ENCODE results near the gene TST.

TST gene

DNA sequence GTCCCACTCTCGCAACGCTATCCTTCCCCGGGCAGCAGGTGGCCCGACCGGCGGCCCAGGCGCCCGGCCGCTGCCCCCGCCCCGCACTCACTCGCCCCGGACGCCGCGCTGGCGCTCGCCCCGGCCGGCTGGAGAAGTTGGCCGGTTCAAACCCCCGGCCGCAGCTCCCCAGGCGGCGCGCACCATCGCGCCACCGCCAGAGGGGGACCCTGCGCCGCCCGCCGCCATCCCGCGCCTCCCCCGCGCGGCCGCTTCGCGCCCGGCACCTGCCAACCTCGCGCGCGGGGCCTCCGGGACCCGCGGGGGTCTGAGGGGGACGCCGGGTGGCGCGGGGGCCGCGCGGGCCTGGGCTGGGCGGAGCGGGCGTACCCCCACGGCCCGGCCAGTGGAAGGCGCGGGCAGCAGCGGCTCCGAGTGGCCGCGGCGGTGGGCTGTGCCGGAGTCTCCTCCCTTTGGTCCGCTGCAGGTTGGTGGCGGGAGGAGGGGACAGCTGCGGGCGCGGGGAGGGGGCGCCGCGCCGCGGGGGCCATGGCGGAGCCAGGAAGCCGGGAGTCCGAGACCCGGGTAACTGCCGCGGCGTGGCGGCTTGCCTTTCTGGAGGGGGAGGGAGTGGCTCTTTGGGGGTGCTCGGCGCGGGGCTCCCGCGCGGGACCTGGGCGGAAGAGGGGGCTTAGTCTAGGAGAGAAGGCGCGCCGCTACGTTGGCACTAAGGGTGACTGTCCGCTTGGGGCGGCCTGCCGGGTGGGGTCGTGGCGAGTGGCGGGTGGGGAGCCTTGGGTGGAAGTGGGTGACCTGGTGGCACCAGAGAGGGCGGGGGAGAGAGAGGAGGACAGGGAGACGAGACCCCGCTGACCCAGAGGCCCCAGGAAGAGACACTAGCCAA is at the start of gene TST, which contains the start of gene MPST:
Gene TST, minus strand, starts transcription at position 139 of the 883 bp plus-strand sequence. CDS start 715 bp downstream, outside the sequence.
Gene MPST, plus strand, starts transcription at position 434 of the 883 bp plus-strand sequence. Its CDS starts 95 bp downstream, at position 529.
- DNase-seq: peak; percentile 84

DNA sequence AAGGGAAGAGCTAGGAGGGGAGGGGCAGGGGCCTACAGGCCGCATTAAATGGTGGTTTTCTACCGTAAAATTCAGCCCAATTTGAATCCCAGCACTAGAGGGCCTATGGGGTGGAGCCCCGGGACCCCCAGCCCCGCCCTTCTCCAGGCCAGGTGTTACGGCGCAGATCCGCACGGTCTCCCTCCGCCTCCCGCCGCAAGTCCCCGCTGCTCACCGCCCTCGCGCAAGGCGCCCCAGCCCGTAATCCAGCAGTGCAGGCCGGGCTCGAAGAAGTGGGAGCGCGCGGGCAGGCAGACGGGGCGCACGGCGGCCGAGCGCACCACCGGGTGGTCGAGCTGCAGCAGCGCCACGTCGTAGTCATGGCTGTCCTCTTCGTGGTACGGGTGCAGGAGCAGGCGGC is 49.6 kb upstream of the TST start:
- no peak for DNase-seq

DNA sequence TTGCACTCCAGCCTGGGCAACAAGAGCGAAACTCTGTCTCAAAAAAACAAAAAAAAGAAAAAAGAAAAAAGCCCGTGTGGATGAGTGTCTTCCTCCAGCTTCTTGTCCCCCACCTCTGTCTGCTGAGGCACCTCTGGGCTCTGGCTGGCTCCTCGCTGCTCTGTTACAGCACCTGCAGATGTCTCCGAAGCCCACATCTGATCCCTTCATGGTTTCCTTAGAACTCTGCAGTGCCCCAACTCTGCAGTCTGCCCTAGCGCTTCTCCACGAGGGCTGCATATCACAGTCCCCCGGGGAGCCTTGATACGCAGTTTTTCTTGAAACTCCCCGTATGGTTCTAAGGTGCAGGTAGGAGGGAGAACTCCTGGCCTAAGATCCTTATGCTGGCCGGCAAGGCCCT is 48.2 kb upstream of the TST start:
- DNase-seq: no peak

DNA sequence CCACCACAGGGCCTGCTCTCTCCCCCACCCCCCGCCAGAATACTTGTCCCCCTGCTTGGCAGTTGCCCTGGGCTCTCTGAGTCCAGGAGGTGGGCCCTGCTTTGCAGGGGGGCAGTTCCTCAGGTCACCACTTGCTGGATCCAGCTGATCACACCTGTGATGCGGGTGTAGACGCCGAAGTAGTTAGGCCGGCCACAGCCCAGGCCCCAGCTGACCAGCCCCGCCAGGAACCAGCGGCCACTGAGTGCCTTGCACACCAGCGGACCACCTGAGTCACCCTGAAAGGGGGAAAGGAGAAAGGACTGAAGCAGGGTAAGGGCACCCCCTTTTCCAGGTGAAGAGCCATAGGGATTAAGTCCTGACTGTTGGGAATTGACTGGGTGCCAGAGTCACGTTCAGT is 46.7 kb upstream of the TST start:
- DNase-seq: no peak

DNA sequence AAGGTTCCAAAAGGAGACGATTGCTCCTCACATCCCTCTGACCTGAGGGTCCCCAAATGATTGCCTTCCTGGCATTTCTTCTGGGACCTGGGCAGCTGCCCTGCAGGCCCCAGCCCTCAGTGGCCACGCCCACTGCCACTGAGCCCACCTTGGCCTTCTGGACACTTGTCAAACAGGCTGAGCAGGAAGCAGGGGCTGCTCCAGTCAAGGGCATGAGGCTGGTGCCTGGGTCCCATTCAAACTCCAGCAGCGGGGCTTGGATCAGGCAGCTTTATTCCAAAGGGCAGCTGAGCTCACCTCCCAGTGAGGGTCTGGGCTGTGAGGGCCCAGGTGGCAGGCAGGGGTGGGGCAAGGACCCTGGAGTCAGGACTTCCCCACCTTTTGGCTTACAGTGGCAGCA is 45.9 kb upstream of the TST start:
- DNase-seq: no peak

DNA sequence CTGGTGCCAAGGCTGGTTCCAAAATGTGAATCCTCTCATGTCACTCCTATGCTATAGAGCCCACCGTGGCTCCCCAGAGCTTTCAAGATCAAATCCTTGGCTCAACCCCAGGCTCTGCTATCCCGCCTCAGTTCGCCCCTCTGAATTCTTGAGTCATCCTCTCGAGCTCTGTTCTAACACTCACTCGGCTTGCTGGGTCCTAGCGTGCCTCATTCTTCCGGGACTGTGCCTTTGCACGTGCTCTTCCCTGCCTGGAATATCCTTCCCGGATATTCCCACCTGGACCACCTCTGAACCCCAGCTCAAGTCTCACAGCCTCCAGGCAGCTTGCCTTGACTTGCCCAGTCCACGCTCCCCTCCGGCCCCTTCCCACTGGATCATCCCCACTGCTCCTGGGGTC is 45.3 kb upstream of the TST start:
- DNase-seq: no peak

DNA sequence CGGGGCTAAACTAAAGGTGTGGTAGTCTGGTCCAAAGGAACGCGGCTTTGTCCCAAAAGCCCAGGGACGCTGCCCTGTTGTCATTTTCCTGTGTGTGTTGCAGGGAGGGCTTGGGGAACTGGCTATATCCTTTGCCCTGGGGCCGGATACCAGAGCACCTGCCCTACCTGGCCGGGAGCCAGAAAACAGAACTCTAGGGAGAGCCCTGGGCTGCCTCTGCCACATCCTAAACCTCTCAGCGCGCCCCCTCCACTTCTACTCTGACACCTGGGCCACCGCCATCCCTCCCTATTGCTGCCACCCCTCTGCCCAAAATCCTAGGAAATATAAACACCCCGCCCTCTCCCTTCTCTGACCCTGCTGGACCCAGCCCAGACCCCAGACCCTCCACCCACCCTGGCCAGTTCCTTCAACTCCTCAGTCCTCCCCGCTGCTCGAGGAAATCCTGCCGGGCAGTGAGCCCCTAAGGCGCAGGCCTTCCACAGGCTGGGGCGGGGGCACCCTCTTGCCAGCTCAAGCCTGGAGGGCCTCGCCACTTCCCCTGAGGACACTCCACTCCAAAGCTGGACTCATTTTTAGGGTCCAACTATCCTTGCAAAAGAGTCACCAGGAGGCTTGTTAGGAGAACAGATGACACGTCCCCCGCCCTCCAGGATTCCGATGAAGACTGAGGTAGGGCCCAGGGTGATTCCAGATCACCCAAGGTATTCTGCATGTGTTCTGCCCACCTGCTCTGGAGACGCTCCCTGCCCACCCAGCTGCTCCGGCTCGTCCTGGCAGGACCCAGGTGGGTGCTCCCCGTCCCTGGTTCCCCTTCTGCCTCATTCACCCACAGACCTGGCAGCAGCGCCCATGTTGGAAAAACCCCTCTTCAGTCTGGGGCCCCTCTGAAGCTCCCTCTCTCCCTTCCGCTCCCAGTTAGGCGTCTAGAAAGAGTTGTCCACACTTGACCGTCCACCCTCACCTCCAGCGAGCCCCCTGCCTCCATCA is 44.5 kb upstream of the TST start:
- DNase-seq: peak; percentile 94

DNA sequence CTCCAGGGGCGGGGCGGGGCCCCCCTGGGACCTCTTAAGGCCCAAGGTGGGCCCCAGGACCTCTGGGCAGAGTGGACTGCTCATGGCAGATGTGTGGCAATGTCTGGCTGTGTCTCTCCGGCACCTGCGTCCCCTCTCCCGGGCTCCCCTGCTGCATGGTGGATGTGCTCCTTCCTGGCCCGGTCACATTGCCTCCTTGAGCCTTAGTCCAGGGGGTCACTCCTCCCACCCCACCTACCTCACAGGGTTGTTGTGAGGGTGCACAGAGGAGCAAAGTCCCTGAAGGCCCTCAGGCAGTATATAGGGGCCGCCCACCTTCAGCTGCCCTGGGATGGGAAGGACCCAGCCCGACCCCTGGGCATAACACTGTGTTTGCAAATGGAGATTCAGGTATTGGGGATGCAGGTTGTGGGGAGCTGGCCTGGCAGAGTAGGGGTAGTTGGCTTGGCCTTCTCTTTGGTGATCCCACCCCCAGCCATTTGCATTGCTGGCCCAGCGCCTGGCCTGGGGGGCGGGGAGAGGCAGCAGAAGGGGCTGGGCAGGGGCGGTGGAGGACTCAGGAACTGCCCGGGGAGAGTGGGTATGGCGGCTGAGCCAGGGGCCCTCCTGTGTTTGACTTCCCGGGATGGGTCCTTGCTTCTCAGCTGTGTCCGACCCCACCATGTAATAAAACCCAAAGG is 43.6 kb upstream of the TST start:
- DNase-seq: no peak

DNA sequence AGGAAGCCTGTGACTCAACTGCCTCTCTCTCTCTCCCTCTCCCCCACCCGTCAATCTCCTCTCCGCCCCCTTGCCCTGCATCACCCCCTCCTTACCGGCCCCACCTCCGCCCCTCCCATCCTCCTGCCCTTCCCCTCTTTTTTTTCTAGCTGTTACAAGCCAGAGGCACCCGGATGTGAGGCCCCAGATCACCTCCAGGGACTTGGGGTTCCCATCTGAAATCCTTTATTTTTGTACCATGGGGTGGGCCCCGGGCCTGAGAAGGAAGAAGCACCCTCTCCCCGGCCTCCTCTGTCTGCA is 43.1 kb upstream of the TST start:
- DNase-seq: no peak

DNA sequence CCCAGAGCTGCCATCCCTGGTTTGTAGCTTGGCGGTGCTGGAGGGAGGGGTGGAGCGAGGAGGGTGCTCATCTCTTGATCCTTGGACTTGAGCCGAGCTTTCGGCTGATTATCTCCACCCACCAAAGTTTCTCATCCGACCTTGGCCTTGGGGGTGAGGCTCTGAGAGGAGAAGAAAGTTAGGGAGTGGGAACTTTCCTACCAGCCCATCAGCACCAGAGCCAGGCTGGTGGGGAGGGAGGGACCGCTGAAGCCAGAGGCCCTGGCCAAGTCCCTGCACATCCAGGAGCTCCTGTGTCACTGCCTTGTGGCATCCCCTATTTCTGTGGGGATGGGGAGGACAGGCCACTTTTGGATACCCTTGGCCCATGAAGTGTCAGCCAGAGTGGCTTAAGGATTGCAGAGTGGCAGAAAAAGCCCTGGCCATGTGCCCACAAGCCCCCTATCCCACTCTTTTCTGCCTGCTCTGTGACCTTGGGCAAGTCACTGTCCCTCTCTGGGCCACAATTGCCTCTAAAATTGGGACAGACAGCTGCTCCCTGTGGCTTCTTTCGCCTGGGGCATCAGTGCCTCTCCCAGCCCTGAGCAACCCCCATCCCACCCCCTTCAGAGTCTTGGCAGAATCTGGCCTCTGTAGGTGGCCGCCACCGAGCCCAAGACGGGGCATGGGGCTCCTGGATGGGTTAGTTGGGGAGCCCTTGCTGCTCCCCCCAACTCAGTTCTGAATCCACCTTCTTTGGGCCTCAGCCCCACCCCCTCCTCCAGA is 42.5 kb upstream of the TST start:
- no peak for DNase-seq

DNA sequence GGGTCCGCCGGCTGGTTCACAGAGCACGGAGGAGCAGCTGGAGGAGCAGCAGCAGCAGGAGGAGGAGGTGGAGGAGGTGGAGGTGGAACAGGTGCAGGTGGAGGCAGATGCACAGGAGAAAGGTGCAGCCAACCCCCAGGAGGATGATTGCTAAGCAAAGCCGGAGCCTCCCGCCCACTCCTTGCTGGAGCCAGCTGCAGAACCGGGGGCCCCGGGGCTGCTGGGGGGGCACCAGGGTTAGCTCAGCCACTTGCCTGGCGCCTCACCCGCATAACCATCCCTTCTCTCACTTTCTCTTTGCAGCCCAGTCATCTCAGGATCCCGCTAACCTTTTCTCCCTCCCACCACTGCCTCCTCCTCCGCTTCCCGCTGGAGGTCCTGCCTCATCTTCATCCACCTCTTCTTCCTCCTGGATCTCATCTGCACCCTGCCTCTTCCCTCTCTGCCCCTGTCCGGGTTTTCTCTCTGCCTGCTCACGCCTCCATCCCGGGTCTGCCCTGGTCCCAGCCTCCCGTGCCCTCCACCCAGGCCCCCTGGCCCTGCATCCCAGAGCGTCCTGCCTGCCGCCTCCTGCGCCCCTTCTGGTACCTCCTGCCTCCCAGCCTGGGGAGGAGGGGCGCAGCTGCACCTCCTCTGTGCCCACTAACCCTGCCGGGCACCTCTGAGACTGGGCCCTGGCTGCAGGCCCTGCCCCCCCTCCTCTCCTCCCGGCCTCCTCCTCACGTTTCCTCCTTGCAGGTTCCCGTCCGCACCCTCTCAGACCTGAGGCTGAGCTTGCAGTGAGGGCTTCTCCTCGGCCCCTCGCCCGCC is 41.8 kb upstream of the TST start:
- no peak for DNase-seq

DNA sequence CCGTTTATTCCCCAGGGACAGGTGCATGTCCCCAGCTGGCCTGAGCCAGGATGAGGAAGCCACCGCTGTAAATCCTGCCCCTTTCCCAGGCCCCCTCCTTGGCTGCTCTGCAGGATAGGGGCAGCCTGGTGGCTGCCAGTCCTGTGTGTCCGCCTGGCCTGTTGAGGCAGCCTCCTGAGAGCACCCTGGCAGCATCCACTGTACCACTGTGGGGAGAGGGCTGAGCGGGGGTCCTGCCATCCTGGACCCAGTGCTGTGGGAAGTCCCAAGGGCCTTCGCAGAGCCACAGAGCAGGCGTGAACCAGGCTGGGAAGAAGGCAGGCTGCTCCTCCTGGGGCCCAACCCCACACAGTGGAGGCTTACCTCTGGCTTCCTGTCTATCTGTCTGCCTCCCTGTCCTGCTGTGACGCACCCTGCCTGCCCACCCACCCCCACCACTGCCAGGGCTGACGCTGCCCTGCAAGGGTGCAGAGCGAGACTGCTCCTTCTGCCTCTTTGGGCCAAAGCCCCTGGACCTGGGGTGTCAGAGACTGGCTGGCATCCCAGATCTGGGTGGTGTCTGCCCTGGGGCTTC is 40.7 kb upstream of the TST start:
- no peak for DNase-seq

DNA sequence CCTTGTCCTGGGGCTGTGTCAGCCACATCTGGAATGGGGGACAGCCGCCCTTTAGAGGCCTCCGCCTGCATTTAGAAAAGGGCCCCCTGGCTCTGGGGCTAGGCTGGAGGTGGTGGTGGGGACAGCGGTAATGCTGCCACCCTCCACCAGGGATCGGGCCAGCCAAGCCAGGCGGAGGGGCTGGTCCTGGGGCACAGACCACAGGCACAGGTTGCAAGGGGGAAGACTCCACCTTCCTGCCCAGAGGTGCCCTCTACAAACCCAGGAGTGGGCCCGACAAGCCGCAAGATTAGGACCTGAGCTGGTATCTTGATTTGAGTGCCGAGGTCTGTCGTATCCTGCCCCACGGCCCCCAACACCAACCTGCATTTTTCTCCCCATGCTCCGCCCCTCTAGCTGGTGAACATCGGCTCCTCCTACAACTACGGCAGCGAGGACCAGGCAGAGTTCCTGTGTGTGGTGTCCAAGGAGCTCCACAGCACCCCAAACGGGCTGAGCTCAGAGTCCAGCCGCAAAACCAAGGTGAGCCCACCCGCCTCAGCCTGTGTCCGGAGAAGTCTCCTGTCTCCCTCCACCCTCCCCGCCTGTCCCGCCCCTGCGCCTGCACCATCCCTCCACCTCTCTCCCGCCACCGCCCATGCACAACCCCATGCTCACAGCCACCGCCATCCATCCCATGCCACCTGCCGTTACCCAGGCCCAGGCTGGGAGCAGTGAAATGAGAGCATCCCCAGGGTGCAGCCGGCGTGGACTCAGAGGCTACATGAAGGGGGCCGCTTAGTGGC is 39.9 kb upstream of the TST start:
- no peak for DNase-seq

DNA sequence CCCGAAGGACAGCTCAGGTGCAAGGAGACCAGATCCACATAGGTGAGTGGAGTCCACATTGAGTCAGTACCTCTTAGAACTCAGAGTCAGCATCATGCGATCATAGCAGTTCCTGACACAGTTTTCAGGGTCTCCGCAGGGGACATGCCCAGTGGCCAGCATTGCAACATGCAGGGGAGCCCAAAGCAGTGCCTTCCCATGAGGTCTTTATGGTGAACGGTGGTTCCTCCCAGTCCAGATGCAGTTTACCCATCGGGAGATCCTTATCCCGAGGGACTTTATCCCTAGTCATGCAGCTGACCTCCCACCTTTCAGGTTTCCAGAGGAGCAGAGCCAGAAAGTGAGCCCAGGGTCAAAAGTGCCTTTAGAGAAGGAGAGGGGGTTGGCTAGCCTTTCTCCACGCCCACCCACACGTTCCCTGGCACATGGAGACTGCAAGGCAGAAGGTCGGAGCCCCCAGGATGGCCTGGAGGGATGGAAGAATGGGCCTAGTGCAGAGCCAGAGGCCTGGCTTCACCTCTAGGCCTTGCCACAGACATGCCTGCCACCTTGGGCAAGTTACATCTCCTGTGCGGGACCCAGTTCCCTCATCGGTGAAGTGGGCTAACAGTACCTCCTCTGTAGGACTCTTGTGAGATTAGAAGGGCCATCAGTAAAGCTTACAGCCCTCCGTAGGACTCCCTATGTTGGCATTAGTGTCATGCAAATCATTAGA is 38.7 kb upstream of the TST start:
- no peak for DNase-seq

DNA sequence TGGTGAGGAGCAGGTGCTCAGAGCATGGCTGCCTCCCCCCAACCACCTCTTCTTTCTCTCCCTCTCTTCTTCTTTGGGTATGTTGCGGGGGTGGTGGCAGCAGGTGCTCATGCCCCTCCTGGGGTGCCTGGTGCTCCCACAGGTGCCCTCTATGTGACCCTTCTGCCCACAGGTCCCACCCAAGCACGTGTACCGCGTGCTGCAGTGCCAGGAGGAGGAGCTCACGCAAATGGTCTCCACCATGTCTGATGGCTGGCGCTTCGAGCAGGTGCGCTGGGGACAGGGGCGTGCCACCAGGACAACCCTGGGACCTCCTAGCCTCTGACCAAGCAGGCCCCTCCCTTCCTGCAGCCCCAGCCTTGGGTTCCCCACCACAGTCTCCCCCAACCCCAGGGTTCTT is 38.0 kb upstream of the TST start:
- DNase-seq: no peak

DNA sequence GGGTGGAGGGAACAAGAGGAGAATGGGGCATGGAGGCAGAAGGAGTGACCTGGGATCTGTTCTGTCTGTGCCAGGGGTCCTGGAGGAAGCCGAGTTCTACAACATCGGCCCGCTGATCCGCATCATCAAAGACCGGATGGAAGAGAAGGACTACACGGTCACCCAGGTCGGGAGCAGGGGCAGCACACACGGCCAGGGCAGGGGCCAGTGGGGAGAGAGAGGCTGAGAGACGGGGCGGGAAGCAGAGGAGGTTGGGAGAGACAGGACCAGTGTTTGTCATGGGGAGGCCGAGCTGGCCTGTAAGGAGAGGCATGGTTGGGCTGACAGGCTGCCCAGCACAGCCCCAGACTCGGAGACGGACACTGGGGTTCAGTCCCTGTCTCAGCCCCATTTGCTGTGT is 37.0 kb upstream of the TST start:
- DNase-seq: no peak

DNA sequence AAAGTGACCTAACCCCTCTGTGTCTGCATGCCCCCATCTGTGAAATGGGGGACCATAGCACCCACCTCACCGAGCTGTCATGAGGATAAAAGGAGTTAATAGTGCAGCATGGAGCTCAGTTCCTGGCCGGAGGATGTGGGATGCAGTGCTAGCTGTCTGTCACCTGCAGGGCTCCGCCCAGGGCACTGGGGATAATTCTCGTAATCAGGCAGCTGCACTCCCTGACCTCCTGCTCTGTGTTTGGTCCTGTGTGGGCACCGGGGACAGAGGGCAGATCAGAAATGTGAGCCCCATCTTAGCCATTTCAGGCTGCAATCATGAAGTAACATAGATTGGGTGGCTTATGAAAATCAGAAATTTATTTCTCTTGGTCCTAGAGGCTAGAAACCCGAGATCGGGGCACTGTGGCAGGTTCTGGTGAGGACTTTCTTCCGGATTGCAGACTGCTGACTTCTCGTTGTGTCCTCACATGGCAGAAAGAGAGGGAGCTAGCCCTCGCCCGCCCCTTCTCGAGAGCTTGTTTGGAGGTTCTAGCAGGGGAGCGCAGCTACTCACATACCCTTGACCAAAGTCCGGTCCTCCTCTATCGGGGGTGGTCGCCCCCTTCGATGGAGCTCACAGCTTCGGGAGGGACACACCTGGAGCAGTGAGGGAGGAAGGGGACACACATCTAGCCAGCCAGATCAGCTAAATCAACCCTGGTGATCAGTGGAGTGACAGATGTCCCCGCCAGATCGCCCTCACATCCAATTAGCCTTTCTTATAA is 35.5 kb upstream of the TST start:
- no peak for DNase-seq

DNA sequence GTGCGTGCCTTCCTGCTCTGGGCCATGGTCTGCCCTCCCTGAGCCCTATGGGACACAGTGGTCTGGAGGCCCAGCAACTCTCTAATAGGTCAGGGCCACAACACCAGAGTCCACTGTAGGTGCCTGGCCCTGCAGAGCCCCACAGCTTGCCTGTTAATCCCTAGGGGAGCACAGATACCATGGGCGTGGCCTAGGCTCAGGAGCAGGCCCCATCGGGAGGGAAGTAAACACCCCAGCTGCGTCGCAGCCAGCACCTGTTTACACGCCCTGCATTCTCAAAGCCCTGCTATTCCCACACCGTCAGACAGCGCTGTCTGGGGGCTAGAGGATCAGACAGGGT is 34.8 kb upstream of the TST start:
- DNase-seq: no peak
